ELF-1 (cell line): ENCODE measurements around the gene EPHB6.
A peak's percentile ranks its signal among the peaks of the same experiment; 100 is the strongest.

ENCODE experiments used
- DNase-seq: peaks from one replicate; pipeline ENCODE4 v3.0.0-alpha.2; 2016; ENCODE audit warnings: low read depth, low spot score

Gene EPHB6

GRCh38 chr7:142898377-142899170, 43.7 kb downstream of the EPHB6 start:
- peak; percentile 42 for DNase-seq

GRCh38 chr7:142899661-142900060, 44.8 kb downstream of the EPHB6 start:
- no peak for DNase-seq

- peak; percentile 47 for DNase-seq
These were observed 46.8 kb downstream of the EPHB6 start for GRCh38 chr7:142901426-142902259.

DNA sequence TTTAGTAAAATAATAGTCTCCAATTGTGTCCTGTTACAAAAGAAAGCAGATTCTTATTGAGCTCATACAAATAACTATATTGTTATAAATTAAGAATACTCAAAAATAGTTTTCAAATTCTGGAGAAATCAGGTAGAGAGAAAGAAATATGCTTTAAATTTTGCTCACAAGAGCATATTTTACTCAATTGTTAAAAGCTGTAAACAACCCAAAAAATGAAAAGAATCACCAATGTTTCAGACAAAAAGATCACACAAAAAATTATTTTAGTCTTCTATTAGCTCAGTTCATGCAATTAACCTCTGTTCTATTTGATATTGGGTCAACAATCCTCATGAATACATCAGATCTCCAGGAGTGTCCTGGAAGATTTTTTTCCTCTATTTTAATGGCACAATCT, 49.3 kb downstream of the EPHB6 start:
- DNase-seq: no peak

GRCh38 chr7:142905759-142906158, 50.9 kb downstream of the EPHB6 start:
- DNase-seq: no peak

DNA sequence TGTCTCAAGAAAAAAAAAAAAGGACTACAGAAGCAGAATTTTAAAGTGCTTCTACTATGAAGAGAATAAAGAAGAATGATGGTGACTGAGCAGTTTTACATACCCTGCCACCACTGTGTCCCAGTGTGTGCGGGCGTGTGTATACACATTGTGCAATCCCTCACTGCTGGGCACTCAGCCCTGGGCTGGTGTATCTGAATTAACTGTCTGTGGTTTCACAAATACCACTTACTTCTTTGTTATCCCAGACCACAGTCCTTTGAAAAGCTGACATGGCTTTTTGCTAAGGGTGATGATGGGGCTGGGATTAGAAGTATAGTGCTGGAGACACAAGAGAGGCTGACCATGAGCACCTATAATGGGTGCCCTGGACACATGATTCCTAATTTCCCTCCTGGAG, 51.8 kb downstream of the EPHB6 start:
- DNase-seq: no peak

GRCh38 chr7:142908290-142908689, 53.4 kb downstream of the EPHB6 start:
- DNase-seq: no peak

- peak; percentile 19 for DNase-seq
These were observed 54.3 kb downstream of the EPHB6 start for GRCh38 chr7:142908921-142909890.

DNA sequence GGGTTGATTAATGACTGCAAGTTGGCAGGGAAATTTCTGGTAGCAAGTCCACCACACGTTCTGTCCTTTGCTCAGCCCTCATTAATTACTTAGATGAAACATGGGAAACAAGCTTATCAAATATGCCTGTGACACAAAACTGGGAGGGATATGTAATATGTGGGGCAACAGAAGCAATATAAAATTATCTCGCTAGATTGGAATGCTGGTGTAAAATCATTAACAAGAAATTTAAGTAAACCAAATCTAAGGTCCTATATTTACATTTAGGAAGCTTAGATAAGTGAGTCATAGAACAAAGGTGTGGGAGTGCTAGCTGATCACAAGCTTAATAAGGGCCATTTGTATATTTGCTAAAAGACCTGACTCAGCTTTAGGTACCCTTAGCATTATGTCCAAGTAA, 55.2 kb downstream of the EPHB6 start:
- DNase-seq: no peak

DNA sequence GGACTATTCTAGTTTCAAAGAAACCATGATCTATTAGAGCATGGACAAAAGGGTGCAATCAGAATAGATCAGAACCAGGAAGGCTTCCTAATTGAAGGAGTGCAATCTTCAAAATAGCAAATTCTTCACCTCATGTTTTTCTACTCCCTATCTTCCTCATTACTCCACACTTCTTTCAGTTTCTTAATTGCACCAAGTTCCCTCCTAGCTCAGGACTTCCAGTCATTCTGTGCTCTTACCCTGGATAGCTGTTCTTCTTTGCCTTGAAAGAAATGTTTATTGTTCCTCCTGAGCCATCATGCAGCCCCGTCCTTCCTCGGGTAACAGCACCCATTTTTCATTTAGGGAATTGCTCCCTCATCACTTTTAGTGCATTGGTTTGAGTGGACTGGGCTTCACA, 55.6 kb downstream of the EPHB6 start:
- no peak for DNase-seq

GRCh38 chr7:142913051-142913450, 58.2 kb downstream of the EPHB6 start:
- no peak for DNase-seq

DNA sequence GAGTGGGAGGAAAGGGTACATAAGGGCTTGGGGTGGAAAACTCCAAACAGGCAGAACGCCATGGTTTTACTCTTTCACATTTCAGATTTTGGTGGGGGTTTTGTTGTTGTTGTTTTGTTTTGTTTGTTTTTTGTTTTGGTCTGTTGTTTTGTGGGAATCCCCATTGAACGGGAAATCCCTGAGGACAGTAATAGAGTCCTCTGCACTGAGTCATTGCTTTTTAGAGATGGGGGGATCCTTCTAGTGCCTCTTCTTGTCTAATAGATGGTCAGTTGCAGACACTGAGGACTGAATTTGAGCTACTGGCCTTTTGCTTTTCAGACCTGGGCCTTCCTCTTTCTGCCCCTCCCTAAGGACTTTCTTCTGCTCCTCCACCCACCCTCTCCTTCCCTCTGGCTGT, 58.7 kb downstream of the EPHB6 start:
- DNase-seq: no peak

GRCh38 chr7:142914121-142914520, 59.2 kb downstream of the EPHB6 start:
- no peak for DNase-seq

DNA sequence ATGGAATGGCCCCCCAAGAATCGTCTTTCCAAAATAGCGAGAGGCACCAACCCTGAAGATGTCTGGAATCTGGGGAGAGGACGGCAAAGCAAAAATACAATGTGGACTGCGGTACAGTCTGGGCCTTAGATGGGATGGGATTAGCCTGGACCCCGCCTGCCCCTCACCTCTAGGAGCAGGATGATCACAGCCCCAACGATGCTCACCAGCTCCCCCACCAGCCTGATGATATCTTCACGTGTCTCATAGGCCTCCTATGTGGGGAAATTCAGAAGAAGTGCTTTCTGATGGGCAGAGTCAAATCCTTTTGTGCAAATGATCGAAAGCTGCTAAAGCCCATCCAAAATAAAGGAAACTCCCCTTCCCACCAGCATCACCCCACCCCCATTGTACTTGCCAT, 60.4 kb downstream of the EPHB6 start:
- no peak for DNase-seq

- DNase-seq: no peak
These were observed 61.6 kb downstream of the EPHB6 start for GRCh38 chr7:142916508-142916907.

GRCh38 chr7:142917447-142917846, 62.6 kb downstream of the EPHB6 start:
- DNase-seq: no peak

GRCh38 chr7:142918901-142919300, 64.0 kb downstream of the EPHB6 start:
- no peak for DNase-seq

GRCh38 chr7:142919656-142920055, 64.8 kb downstream of the EPHB6 start:
- DNase-seq: no peak
